NCI-H446 treated with DMSO at 0.1 percent for 48 hours (cell line): ENCODE results near the gene IQCF2.
"Not testable (repeated sequence)": the region's sequence is repeated elsewhere in the genome, so short reads cannot be mapped to it uniquely, and the experiment has no call there.

ENCODE experiments used
- DNase-seq: peaks from one replicate; lab custom pipeline; 2025; lab: John Stamatoyannopoulos, UW

The IQCF2 gene

GRCh38 chr3:51879937-51880336 lies 18.5 kb downstream of the IQCF2 start:
- no peak for DNase-seq

GRCh38 chr3:51886447-51886846 lies 25.0 kb downstream of the IQCF2 start:
- DNase-seq = no peak

GRCh38 chr3:51887620-51888019 lies 26.2 kb downstream of the IQCF2 start:
- no peak for DNase-seq

- DNase-seq = no peak
Measured at GRCh38 chr3:51888463-51889105, 27.2 kb downstream of the IQCF2 start.

GRCh38 chr3:51891242-51892039 lies 30.0 kb downstream of the IQCF2 start:
- no peak for DNase-seq

GRCh38 chr3:51894391-51894790 lies 33.0 kb downstream of the IQCF2 start:
- DNase-seq = no peak

- DNase-seq = no peak
Measured at GRCh38 chr3:51894939-51895338, 33.5 kb downstream of the IQCF2 start.

GRCh38 chr3:51896607-51897305 lies 35.3 kb downstream of the IQCF2 start:
- DNase-seq = no peak

- DNase-seq = no peak
Measured at GRCh38 chr3:51897391-51897790, 36.0 kb downstream of the IQCF2 start.

GRCh38 chr3:51900043-51900442 lies 38.6 kb downstream of the IQCF2 start:
- DNase-seq = not testable (repeated sequence)

- DNase-seq = not testable (repeated sequence)
Measured at GRCh38 chr3:51902361-51902760, 40.9 kb downstream of the IQCF2 start.

GRCh38 chr3:51904034-51904823 lies 42.8 kb downstream of the IQCF2 start:
- no peak for DNase-seq

- no peak for DNase-seq
Measured at GRCh38 chr3:51908026-51908425, 46.6 kb downstream of the IQCF2 start.
